Mononuclear cell (primary cell): Measurements from ENCODE around the gene TUFM. TPM values are rescaled to one million over a fixed set of nuclear protein-coding genes. Genes with fewer than 3 reads are reported as not detected.
"Not testable (repeated sequence)": the region's sequence is repeated elsewhere in the genome, so short reads cannot be mapped to it uniquely, and the experiment has no call there.

Experiments used
- H3K27me3 ChIP-seq: 2 replicates; pipeline ENCODE4 v1.6.0; 2011; ENCODE audit warnings: low read length, control low read depth; ENCODE audit not compliant: insufficient read depth
- H3K4me1 ChIP-seq: 2 replicates; pipeline ENCODE4 v1.5.1; 2011; ENCODE audit warnings: mild to moderate bottlenecking, low read length, control low read depth; ENCODE audit not compliant: insufficient read depth
- H3K4me3 ChIP-seq: 2 replicates; pipeline ENCODE4 v1.5.1; 2011; ENCODE audit warnings: mild to moderate bottlenecking, low read length, moderate library complexity
- H3K9me3 ChIP-seq: 2 replicates; pipeline ENCODE4 v1.5.1; 2011; ENCODE audit warnings: low read depth, mild to moderate bottlenecking, control low read depth, low read length
- total RNA-seq: library from RNA; depleted of rRNA; stranded (reverse); fragments of >200 nt; gene quantifications from one replicate; pipeline ENCODE4 v1.2.3, GENCODE V29; 2012

TUFM gene
- total RNA-seq: 62.5 TPM

DNA sequence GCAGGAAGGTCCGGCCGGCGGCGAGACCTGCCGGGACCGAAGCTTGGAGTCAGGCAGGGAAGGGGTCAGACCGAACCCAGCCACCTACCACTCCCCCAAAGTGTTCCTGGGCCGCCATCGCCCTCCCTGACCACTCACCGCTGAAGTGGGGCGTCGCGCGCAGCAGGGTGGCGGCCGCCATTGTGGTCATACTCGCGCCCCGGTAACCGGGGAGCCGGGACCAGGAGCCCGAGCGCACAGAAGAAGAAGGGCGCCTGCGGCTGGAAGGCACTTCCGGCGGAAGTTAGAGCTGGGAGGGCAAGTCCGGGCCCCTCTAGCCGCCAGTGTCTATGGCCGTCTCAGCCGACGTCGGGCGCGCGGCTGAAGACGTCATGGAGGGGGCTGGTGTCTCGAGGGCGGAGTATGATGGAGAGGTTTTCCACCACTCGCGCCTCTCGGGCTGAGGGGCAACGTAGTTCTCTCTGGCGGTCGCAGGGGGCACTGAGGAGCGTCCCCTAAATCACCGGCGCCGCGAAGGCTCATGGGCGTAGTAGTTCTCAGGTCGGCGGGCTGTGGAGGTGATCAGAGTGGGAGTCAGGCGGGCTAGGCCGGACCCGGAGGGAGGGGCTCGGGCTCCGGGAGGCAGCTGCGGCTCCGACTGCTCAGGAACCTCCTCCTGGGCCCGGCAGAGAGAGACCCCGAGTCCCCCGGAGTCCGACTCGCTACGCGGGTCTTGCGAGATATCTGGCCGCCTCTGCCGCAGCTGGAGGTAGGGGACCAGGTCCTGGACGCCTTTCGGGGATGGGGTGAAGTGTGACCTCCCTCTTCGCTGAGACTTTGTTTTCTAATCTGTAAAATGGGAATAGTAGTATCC, at the start of gene TUFM:
TUFM (minus strand) TSS at position 269 of the 853 bp plus-strand sequence; CDS start at position 190, 79 bp downstream.
- no peaks in the 10 kb centered on the region for H3K9me3 ChIP-seq
- H3K4me3 ChIP-seq: peak within 1 kb of the TSS; percentile 89
- H3K27me3 ChIP-seq: no peaks in the 10 kb centered on the region

DNA sequence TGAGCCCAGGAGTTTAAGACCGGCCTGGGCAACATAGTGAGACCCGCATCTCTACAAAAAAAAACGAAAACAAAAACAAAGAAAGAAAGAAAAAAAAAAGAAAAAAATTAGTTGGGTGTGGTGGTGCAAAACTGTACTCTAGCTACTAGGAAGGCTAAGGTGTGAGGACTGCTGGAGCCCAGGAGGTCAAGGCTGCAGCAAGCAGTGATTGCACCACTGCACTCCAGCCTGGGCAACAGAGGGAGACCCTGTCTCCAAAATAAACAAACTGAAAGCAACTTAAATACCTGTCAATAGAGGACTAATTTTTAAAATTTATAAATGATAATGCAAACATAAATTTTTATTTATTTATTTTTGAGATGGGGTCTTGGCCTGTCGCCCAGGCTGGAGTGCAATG, 49.5 kb upstream of the TUFM start:
- Histone ChIP-seq H3K4me3 (no peak overlapping the region), H3K4me1 (no peaks in the 10 kb centered on the region), H3K27me3 (no peaks in the 10 kb centered on the region), H3K9me3 (no peaks in the 10 kb centered on the region)

More for the DNA sequence above, at the start of gene TUFM:
- H3K4me1 ChIP-seq: peaks cover 23% of the 10 kb centered on the region

DNA sequence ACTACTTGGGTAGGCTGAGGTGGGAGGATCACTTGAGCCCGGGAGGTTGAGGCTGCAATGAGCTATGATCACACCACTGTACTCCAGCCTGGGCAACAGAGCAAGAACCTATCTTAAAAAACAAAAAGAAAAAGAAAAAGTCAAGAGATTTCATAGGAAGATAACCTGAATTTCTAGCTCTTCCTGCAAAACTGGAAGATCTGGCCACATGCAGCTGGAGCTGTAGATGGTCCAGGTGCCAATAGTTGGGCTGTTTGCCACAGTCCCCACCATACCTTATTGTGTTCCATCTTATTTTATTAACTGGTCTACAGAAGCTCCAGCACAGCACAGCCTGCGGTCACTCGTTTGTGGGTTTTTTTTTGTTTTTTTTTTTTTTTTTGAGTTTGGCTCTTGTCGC, 47.1 kb upstream of the TUFM start:
- H3K4me3 ChIP-seq: no peak overlapping the region
- H3K4me1 ChIP-seq: no peaks in the 10 kb centered on the region
- no peaks in the 10 kb centered on the region for H3K27me3 ChIP-seq
- H3K9me3 ChIP-seq: no peaks in the 10 kb centered on the region

DNA sequence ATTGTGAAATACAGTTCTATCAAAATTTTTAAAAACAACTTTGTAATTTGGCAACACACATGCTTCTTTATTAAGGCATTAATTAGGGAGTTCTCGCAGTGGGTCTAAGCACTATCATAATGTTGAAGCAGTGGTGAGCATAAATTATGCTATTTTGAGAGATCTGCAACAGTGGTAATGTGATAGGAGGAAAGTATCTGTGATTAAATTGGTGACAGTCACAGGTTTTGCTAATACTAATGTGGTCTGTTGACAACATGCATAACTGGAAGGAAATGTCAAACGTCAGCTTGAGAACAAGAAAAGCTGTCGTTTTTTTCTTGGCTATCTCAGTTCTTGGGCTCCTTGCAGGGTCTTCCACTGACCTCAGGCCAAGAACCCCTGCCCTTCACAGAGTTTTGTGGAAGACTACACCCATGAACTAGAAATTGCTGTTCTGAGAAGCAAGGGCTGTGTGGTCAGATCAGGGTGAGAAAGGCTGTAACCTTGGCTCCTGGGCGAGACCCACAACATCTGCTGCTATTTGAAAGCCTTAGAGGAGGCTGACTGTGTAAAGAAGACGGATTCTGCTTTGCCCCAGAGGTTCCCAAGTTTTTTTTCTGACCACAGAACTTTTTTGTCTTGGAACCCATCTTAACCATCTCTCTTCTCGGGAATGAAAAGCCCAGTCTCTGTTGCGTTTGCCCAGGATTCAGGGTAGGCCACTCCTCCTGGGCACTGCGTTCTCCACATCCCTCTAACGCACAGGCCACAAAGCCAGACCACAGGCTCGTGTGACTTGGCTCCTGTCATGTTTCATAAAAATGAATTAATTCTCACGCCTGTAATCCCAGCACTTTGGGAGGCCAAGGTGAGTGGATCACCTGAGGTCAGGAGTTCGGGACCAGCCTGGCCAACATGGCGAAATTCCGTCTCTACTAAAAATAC, 46.1 kb upstream of the TUFM start:
- no peaks in the 10 kb centered on the region for H3K27me3 ChIP-seq
- no peaks in the 10 kb centered on the region for H3K4me1 ChIP-seq
- H3K4me3 ChIP-seq: no peak overlapping the region
- H3K9me3 ChIP-seq: no peaks in the 10 kb centered on the region

DNA sequence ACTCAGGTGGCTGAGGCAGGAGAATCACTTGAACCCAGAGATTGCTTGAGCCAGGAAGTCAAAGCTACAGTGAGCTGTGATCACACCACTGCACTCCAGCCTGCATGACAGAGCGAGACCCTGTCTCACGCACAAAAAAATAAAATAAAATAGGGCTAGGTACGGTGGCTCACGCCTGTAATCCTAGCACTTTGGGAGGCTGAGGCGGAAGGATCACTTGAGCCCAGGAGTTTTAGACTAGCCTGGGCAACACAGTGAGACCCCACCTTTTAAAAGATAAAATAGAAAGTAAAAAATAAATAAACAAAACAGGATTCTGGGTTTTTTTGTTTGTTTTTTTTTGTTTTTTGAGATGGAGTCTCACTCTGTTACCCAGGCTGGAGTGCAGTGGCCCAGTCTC, 44.2 kb upstream of the TUFM start:
- H3K4me3 ChIP-seq: not testable (repeated sequence)

DNA sequence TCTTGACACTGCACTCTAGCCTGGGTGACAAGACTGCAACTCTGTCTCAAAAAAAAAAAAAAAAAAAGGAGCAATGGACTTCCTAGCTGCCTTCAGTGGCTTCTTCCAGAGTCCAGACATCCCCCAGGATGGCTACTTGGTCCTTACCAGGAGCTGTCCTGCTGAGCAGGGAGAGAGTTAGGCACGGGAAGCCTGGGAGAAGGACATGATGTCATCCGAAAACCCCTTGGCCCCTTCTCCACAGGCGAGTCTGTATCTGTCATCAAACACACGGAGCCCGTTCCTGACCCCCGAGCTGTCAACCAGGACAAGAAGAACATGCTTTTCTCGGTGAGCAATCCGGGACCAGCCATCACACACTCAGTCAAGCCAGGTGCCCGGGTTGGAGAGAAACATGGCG, 40.8 kb upstream of the TUFM start:
- H3K4me1 ChIP-seq: no peaks in the 10 kb centered on the region
- no peak overlapping the region for H3K4me3 ChIP-seq
- no peaks in the 10 kb centered on the region for H3K9me3 ChIP-seq
- H3K27me3 ChIP-seq: no peaks in the 10 kb centered on the region

More for the DNA sequence above, 44.2 kb upstream of the TUFM start:
- H3K9me3 ChIP-seq, H3K4me1 ChIP-seq, H3K27me3 ChIP-seq: not testable (repeated sequence)

DNA sequence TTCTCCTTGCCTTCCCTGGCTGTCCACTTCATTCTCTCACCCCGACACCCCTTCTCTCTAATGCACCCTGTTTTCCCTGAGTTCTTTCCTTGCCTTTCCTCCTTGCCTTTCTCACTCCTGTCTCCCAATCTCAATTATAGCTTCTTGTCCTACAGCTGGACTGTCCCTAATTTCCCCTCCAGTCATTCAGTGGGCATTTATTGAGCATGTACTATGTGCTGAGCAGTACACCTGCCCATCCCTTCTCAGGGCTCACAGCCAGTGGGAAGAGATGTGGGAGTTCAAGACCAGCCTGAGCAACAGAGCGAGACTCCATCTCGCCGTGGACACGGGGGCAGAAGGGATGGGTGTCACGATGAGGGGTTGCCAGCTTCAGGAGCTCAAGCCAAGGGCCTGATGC, 37.9 kb upstream of the TUFM start:
- no peaks in the 10 kb centered on the region for H3K27me3 ChIP-seq
- no peaks in the 10 kb centered on the region for H3K9me3 ChIP-seq
- H3K4me3 ChIP-seq: no peak overlapping the region
- peaks cover 12% of the 10 kb centered on the region for H3K4me1 ChIP-seq

DNA sequence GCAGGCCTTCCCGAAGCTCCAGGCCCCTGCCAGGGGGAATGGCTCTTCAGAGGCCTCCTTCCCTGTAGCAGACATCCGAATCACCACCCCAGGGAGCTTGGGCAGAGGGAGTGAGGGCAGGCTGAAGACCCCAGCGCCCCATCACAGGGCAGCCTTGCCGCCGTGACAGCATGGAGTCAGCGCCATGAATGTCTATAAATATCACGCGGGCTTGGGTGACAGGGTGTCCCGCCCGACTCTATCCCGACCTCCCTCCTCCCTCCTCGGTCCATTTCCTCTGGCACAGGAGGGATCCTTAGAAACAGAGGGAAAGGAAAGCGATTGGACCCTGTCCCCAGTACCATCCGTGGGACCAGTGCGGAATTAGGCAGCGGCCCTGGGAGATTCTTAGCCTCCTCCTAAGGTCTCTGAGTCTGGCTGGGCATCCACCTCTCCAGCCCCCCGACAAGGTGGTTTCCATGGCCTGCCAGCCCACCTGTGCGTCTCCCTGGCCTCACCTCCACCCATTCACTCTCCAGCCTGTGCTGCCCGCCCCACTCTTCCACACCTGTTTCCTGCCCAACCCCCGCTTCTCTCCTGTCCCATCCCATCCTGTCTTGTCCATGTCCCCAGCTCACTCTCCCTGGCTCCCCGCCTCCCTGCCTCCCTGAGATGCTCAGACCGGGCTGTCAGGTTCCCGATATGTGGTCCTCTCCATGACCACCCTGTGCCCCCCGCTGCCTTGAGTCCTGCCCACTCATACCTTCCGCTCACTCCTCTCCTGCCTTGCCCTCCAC, 37.3 kb upstream of the TUFM start:
- Histone ChIP-seq H3K4me3 (no peak overlapping the region), H3K4me1 (peaks cover 13% of the 10 kb centered on the region)

DNA sequence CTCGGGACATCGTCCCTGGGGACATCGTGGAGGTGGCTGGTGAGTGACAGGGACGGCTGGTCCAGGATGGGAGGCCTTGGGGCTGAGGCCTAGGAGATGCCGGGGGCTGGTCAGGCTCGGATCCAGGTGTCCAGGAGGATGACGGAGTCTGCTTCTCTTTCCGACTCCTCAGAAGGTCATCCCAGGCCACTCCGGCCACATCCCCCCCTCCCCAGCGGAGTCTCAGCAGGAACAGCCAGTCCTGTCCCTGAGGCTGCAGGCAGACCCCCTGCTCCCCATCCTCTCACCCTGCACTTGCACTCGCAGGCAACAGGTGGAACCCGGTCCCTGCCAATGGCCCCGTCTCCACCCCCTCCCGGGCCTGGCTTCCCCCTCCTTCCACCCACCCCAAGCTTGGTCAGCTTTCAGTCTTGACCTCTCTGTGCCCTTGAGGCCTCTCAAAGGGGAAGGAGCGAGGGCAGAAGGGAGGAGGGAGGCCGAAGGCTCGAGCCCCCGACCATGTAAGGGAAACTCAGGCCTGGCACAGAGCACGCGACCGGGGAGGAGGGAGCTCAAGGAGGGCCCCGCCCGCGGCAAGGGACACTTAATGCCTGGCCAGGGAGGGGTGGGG, 36.5 kb upstream of the TUFM start:
- no peaks in the 10 kb centered on the region for H3K9me3 ChIP-seq
- H3K27me3 ChIP-seq: no peaks in the 10 kb centered on the region
- H3K4me1 ChIP-seq: peaks cover 13% of the 10 kb centered on the region
- no peak overlapping the region for H3K4me3 ChIP-seq

More for the DNA sequence above, 37.3 kb upstream of the TUFM start:
- no peaks in the 10 kb centered on the region for H3K9me3 ChIP-seq
- no peaks in the 10 kb centered on the region for H3K27me3 ChIP-seq

DNA sequence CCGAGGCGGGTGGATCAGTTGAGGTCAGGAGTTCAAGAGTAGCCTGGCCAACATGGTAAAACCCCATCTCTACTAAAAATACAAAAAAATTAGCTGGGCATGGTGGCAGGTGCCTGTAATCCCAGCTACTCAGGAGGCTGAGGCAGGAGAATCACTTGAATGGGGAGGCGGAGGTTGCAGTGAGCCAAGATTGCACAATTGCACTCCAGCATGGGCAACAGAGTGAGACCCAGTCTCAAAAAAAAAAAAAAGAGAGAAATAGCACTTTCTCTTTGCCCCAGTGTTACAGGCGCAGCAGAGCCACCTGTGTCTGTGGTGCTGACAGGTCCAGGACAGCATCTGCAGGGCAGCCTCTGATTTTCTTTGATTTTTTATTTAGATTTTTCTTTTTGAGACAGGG, 35.4 kb upstream of the TUFM start:
- H3K9me3 ChIP-seq, H3K27me3 ChIP-seq, H3K4me3 ChIP-seq: not testable (repeated sequence)
- peaks cover 13% of the 10 kb centered on the region for H3K4me1 ChIP-seq

DNA sequence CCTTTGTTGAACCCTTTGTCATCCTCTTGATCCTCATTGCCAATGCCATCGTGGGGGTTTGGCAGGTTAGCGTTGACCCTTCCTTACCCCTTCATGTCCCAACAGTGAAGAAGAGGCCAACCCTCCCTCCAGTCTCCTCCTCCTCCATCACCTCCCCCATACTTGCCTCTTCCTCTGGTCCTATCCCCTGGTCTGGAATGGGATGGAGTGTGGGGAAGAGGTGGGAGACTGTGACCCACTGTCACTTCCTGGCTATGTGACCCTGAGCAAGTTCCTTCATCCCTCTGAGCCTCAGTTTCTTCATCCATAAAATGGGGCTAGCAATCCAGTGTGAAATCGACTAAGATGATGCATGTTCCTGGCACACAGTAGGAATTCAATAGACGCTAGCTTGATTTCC, 34.8 kb upstream of the TUFM start:
- no peaks in the 10 kb centered on the region for H3K27me3 ChIP-seq
- no peaks in the 10 kb centered on the region for H3K9me3 ChIP-seq
- H3K4me3 ChIP-seq: no peak overlapping the region
- H3K4me1 ChIP-seq: peaks cover 13% of the 10 kb centered on the region

DNA sequence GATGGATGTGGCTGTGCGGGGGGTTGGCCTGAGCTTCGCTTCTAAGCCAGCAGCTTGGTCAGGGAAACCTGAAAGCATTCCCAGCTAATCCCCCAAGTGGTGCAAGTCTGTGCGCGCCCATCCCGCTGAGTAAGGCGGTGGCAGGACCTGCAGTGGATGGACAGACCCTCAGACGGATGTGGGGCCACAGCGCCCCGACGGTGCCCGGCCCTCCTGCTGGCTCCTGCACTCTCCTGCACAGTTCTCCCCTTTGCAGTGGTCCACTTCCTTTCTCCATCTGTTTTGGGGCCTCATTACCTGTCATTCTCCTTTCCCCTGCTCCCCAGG, 34.4 kb upstream of the TUFM start:
- Histone ChIP-seq H3K27me3 (no peaks in the 10 kb centered on the region), H3K4me3 (no peak overlapping the region), H3K9me3 (no peaks in the 10 kb centered on the region), H3K4me1 (peaks cover 13% of the 10 kb centered on the region)

DNA sequence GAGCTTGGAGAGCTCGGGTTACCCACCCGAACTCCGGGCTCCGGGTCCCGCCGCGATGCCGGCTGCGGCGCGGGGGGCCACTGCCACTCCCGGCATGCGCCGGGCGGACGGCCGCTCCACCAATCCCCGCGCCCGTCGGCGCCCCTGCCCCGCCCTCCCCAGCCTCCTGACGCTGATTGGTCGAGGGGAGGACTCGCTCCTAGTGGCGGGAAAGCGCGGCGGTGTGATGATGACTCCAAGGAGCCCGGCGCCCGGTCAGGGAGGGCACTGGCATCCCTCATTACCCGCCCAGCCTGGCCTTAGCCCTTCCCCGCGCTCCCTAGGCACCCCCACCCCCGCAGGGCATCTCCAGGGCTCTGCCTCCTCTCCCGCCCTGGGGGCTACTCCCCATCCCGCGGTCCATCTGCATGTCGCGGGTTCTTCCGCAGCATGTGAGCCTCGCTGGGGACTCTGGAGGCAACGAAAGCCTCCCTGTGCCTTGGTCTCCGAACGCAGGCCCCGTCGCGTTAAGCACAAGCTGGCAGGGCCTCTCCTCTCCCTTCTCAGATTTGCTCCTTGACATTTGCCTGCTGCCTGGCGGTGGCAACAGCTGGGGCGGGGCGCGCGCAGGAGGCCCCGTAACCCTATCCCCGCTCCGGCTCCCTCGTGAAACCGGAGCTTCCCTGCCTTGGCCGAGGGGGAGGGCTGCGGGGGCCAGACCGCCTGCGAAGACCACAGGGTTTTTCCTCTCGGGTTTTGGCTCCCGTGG, 33.9 kb upstream of the TUFM start:
- peak overlapping the region; percentile 61 for H3K4me3 ChIP-seq
- H3K27me3 ChIP-seq: no peaks in the 10 kb centered on the region
- H3K9me3 ChIP-seq: no peaks in the 10 kb centered on the region
- peaks cover 13% of the 10 kb centered on the region for H3K4me1 ChIP-seq

DNA sequence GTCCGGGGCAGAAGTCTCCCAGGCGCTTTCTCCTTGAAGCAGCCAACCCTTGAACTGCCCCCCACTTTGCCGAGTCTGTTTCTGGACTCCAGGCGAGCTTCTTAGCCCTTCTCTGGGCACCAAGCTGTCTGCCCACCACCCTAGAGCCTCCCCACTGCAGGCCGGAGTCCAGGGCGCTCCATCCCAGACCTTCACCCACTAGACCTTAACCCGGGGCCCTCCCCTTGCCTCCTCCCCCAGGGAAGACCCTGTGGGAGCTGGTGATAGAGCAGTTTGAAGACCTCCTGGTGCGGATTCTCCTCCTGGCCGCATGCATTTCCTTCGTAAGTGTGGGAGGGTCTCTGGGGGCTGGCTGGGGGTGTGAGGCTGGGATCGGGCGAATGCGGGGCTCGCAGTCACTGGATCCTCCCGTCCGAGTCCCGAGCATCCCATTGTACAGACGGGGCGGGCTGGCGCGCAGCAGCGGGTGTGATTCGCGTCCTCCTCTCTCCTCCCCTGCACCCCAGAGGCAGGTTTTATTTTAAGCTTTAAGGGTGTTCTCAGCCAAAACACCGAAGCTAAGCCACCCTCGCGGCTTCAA, 33.2 kb upstream of the TUFM start:
- Histone ChIP-seq H3K4me3 (peak overlapping the region; percentile 61), H3K9me3 (no peaks in the 10 kb centered on the region), H3K27me3 (no peaks in the 10 kb centered on the region), H3K4me1 (peaks cover 13% of the 10 kb centered on the region)
